GM18520 (cell line): ENCODE measurements around the gene PAK6.

ENCODE experiments used
- ATAC-seq: cut with Tn5 transposase; IDR thresholded peaks from one replicate; pipeline ENCODE4 v1.9.1; 2021; ENCODE audit not compliant: unreplicated experiment

Gene PAK6

DNA sequence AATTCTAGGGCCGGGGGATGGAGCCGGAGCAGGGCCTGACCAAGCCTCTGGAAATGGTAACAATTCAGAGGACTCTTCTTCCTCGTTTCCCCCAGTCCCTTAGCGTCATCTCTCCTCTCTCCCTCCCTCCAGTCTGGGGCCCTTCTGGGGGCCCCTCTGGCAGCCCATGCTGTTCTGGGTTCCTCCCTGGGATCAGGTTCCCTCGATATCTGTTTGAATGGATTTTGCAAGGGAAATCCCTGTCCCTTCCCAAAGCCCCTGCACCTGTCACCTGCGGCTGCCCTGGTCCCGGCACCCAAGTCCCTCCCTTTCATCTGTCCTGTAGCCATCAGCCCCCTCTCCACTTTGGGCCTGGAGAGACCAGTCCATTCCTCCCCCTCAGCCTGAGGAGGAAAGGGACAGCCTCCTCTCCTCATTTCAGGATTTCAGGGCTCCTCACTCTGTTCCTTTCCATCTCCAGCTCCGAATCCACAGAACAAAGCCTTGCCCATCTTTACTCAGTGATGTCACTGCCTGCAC, 70.5 kb downstream of the PAK6 start:
- no peak for ATAC-seq

DNA sequence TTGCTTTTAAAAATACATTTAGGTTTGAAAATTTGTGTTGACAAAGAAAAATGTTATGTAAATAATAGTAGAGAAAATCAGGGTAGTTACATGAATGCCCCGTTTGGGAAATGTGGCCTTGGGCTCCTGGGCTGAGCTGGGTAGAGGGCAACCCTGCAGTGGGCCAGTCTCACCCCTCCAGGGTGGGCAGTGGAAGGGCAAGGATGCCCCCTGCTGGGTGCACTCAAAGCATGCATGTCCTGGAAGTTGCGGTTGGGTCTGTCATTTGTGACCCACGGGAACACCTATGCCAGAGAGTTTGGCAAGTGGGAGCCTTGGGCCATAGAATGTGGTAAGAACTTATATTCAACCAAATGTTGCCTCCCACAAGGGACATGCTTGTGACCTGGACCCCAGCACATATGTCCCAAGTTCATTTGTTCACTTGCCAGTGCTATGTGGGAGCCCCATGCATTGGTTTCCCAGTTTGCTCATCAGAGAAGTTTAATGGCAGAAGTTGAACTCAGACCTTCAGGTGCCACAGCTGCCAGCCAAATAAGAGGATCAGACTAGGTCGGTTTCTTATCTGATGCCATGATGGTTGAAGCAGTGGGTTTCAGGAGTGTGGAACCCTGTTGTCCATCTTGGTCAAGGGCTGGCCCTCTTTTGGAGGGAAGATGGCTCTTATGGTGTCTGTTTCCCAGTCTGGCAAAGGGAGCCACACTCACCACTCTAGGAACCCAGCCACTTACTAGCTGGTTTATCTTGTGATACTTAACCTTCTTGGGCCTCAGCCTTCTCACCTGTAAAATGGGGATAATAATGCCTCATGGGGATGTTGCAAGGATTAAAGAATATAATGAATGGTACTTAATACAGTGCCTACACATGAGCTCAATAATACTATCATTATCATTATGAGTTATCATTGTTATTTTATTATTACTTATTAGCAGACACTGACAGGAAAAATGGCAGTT, 71.4 kb downstream of the PAK6 start:
- ATAC-seq, result no peak

DNA sequence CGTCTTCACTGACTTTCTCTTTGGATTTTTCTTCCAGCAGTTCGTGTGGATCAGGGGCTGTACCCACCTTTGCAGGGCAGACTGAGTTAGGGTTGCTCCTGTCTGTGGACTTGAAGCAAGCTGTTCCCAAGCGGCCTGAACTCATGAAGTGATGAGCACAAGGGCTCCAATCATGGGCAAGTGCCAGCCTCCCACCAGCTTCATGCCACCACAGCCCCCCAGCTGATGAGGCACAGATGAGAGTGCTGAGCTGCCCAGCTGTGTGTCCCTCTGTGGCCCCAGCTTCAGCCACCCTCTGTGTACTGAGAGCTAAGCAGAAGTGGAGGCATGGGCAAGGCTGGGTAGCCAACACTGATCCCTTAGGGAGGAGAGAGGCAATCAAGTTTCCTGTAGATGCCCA, 72.1 kb downstream of the PAK6 start:
- ATAC-seq, result no peak

- ATAC-seq, result no peak
These were observed 73.7 kb downstream of the PAK6 start for GRCh38 chr15:40312370-40313158.

- ATAC-seq, result no peak
These were observed 74.9 kb downstream of the PAK6 start for GRCh38 chr15:40313531-40314398.

- no peak for ATAC-seq
These were observed 75.9 kb downstream of the PAK6 start for GRCh38 chr15:40314723-40315276.

DNA sequence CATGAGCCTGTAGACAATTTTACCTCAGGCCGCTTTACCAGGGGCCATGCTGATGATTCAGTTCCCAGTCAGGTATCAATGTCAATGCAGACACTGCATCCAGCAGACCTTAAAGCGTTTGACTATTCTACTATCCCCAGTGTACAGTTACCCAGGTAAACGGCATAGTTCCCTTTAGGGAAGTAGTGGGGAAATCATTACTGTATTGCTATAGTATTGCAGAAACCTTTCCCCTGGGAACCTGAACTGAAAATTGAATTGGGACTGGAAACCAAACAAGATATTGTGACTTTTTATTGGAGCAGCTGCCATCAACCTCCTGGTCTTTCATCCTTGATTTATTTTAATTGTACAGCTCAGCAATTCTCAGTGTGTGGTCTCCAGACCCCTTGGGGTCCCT, 78.1 kb downstream of the PAK6 start:
- ATAC-seq, result no peak

- no peak for ATAC-seq
These were observed 78.7 kb downstream of the PAK6 start for GRCh38 chr15:40317580-40317979.

- ATAC-seq, result no peak
These were observed 81.5 kb downstream of the PAK6 start for GRCh38 chr15:40320409-40320808.

DNA sequence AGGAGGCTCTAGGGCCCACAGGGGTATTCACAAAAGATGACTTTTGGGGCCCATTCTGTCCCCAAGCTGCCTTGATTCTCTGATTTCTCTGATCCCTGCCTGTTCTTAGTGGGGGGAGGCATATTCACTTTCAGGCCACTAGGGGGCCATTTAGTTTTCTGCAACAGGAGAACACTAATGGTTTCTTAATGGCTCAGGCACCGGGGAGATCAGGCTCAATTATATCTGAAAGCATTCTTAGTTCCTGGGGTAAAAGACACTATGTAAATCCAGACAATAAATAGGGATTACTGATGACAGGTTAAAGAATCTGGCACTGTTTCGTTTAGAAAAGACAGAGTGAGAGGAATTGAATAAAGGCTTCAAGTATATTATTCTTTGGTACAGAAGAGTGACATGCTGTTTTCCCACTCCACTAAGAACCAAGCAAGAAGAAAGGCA, 82.1 kb downstream of the PAK6 start:
- no peak for ATAC-seq

- ATAC-seq, result no peak
These were observed 83.8 kb downstream of the PAK6 start for GRCh38 chr15:40322531-40323238.

- peak; percentile 86 for ATAC-seq
These were observed 84.5 kb downstream of the PAK6 start, which contains the start of gene INAFM2 for GRCh38 chr15:40323239-40323952. Gene INAFM2, plus strand, starts transcription at chr15:40323692. Its CDS starts 364 bp downstream, at chr15:40324056.

- ATAC-seq, result no peak
These were observed 85.4 kb downstream of the PAK6 start for GRCh38 chr15:40323953-40324937.

- ATAC-seq, result no peak
These were observed 86.3 kb downstream of the PAK6 start for GRCh38 chr15:40325188-40325587.

DNA sequence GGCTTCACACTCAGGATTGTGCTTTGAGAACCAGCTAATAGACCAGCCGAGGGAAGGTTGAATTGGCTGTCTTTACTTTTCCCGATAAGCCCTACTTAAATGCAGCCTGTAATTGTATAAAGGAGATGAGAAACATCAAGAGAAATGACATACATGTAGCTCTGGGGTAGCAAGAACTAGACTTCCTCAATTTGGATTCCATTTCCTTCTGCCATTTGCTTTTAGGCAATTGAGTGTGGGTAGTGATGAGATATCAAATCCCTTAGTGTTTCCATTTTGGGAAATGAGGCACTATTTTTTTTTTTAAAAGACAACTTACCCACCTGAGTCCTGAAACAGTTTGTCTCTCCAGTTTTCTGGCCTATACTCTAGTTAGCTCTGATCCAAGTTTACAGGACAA, 86.8 kb downstream of the PAK6 start:
- ATAC-seq, result no peak
